Smooth muscle cell (in vitro differentiated cells): Measurements from ENCODE around the gene DPF1. TPM values are rescaled to one million over a fixed set of nuclear protein-coding genes. Genes with fewer than 3 reads are reported as not detected.

Source experiments
- DNase-seq: peaks from one replicate; lab custom pipeline; 2025; ENCODE audit not compliant: unreplicated experiment; lab: John Stamatoyannopoulos, UW
- H2AFZ ChIP-seq: fragments of 200-600 bp; sonication (generic); 2 replicates; pipeline ENCODE4 v1.6.0; 2016; ENCODE audit warnings: antibody characterized with exemption, low read depth, mild to moderate bottlenecking
- H3F3A ChIP-seq: fragments of 200-600 bp; sonication (generic); 2 replicates; pipeline ENCODE4 v1.6.0; 2017; ENCODE audit warnings: antibody characterized with exemption, low read depth
- H3K27ac ChIP-seq: fragments of 200-600 bp; sonication (generic); 2 replicates; pipeline ENCODE4 v1.5.1; 2016; ENCODE audit warnings: low read depth, mild to moderate bottlenecking
- H3K27me3 ChIP-seq: fragments of 200-600 bp; sonication (generic); 2 replicates; pipeline ENCODE4 v1.6.1; 2016; ENCODE audit warnings: low read depth, mild to moderate bottlenecking
- H3K36me3 ChIP-seq: fragments of 200-600 bp; sonication (generic); 2 replicates; pipeline ENCODE4 v1.5.1; 2016; ENCODE audit warnings: low read depth
- H3K4me1 ChIP-seq: fragments of 200-600 bp; sonication (generic); 2 replicates; pipeline ENCODE4 v1.5.1; 2016; ENCODE audit warnings: low read depth
- H3K4me2 ChIP-seq: fragments of 200-600 bp; sonication (generic); 2 replicates; pipeline ENCODE4 v1.6.0; 2016; ENCODE audit warnings: mild to moderate bottlenecking
- H3K4me3 ChIP-seq: fragments of 200-600 bp; sonication (generic); 2 replicates; pipeline ENCODE4 v1.5.1; 2016; ENCODE audit warnings: mild to moderate bottlenecking
- H3K79me2 ChIP-seq: fragments of 200-600 bp; sonication (generic); 2 replicates; pipeline ENCODE4 v1.6.0; 2016; ENCODE audit warnings: low read depth, mild to moderate bottlenecking
- H3K9ac ChIP-seq: fragments of 200-600 bp; sonication (generic); 2 replicates; pipeline ENCODE4 v1.6.0; 2016; ENCODE audit warnings: low read depth
- H3K9me3 ChIP-seq: fragments of 200-600 bp; sonication (generic); replicated peaks from 2 replicates; pipeline ENCODE4 v1.5.1; 2016; ENCODE audit warnings: low read depth
- H4K20me1 ChIP-seq: fragments of 200-600 bp; sonication (generic); 2 replicates; pipeline ENCODE4 v1.6.0; 2016; ENCODE audit warnings: low read depth
- CTCF ChIP-seq: fragments of 200-600 bp; sonication (generic); IDR thresholded peaks from 2 replicates; pipeline ENCODE4 v1.5.1; 2017; ENCODE audit warnings: borderline replicate concordance, mild to moderate bottlenecking, antibody characterized with exemption; ENCODE audit not compliant: insufficient read depth, poor library complexity, severe bottlenecking
- WGBS: methylation state at CpG from one replicate; pipeline ENCODE4 v1.1.7; 2016; ENCODE audit warnings: low lambda C conversion rate; 5-methylcytosine and 5-hydroxymethylcytosine counted together
- polyA plus RNA-seq: library from polyadenylated mRNA; unstranded; fragments of >200 nt; fragmentation: Nextera tagmentation; extraction: Ambion mirVana; gene quantifications from 2 replicates; pipeline ENCODE4 v1.2.1, GENCODE V29; 2016
- total RNA-seq: library from RNA; depleted of rRNA; stranded (reverse); fragments of >200 nt; gene quantifications from 2 replicates; pipeline ENCODE4 v1.2.3, GENCODE V29; 2014

Gene DPF1
- total and polyA plus RNA-seq, 2 experiments from 2014 or later: 0.27 to 2.4 TPM

- H3F3A ChIP-seq: no peaks in the 10 kb centered on the region
- no peak overlapping the region for H3K4me3 ChIP-seq
- no peak for DNase-seq
- no peaks in the 10 kb centered on the region for H3K27me3 ChIP-seq
- H3K36me3 ChIP-seq: no peaks in the 10 kb centered on the region
- no peaks in the 10 kb centered on the region for H3K9me3 ChIP-seq
- no peak overlapping the region for H2AFZ ChIP-seq
- H3K79me2 ChIP-seq: no peaks in the 10 kb centered on the region
- no peak overlapping the region for H3K27ac ChIP-seq
- no peak for TF ChIP-seq CTCF
- H3K9ac ChIP-seq: no peak overlapping the region
- no peak overlapping the region for H3K4me2 ChIP-seq
- H4K20me1 ChIP-seq: no peaks in the 10 kb centered on the region
- 95% methylated on average over 13 of the region's 13 CpGs for WGBS
- H3K4me1 ChIP-seq: no peaks in the 10 kb centered on the region
Measured at GRCh38 chr19:38191747-38192146, 32.3 kb downstream of the DPF1 start.

GRCh38 chr19:38190793-38191192 is 33.2 kb downstream of the DPF1 start:
- H3K9ac ChIP-seq: no peak overlapping the region
- H3K4me2 ChIP-seq: no peak overlapping the region
- WGBS: 93% methylated on average over 6 of the region's 6 CpGs
- H3K27me3 ChIP-seq: no peaks in the 10 kb centered on the region
- no peaks in the 10 kb centered on the region for H3F3A ChIP-seq
- no peaks in the 10 kb centered on the region for H3K36me3 ChIP-seq
- H3K9me3 ChIP-seq: no peaks in the 10 kb centered on the region
- H3K27ac ChIP-seq: no peak overlapping the region
- no peaks in the 10 kb centered on the region for H3K79me2 ChIP-seq
- H4K20me1 ChIP-seq: no peaks in the 10 kb centered on the region
- TF ChIP-seq CTCF: no peak
- H3K4me1 ChIP-seq: no peaks in the 10 kb centered on the region
- no peak overlapping the region for H3K4me3 ChIP-seq
- no peak overlapping the region for H2AFZ ChIP-seq
- no peak for DNase-seq

GRCh38 chr19:38190061-38190460 is 34.0 kb downstream of the DPF1 start:
- Histone ChIP-seq H3K4me3 (no peak overlapping the region), H3K4me1 (no peaks in the 10 kb centered on the region), H3K9me3 (no peaks in the 10 kb centered on the region), H3K36me3 (no peaks in the 10 kb centered on the region), H2AFZ (no peak overlapping the region), H3K79me2 (no peaks in the 10 kb centered on the region), H3K27ac (no peak overlapping the region), H3K27me3 (no peaks in the 10 kb centered on the region), H4K20me1 (no peaks in the 10 kb centered on the region), H3F3A (no peaks in the 10 kb centered on the region), H3K9ac (no peak overlapping the region), H3K4me2 (no peak overlapping the region)
- no peak for DNase-seq
- 77% methylated on average over 6 of the region's 6 CpGs for WGBS
- no peak for TF ChIP-seq CTCF

GRCh38 chr19:38185562-38185961 is 38.5 kb downstream of the DPF1 start:
- 93% methylated on average over 10 of the region's 10 CpGs for WGBS
- no peak for TF ChIP-seq CTCF

More at GRCh38 chr19:38185562-38185961, 38.5 kb downstream of the DPF1 start:
- Histone ChIP-seq H3K36me3 (no peaks in the 10 kb centered on the region), H3K27me3 (no peaks in the 10 kb centered on the region), H3F3A (no peaks in the 10 kb centered on the region), H4K20me1 (no peaks in the 10 kb centered on the region), H3K9ac (no peak overlapping the region), H3K9me3 (peaks cover 3% of the 10 kb centered on the region), H3K4me1 (peaks cover 9% of the 10 kb centered on the region), H3K79me2 (no peaks in the 10 kb centered on the region), H3K27ac (no peak overlapping the region), H2AFZ (no peak overlapping the region), H3K4me2 (no peak overlapping the region), H3K4me3 (no peak overlapping the region)
- DNase-seq: no peak
